Stimulated activated naive CD4-positive, alpha-beta T cell (primary cell): Measurements from ENCODE around the gene VWA3B.
"Not testable (repeated sequence)": the region's sequence is repeated elsewhere in the genome, so short reads cannot be mapped to it uniquely, and the experiment has no call there.

Experiments used
- DNase-seq, 6 experiments: peaks; one replicate each; lab custom pipeline; 2025; lab: John Stamatoyannopoulos, UW

The VWA3B gene

GRCh38 chr2:98130073-98130472, 43.1 kb downstream of the VWA3B start:
- DNase-seq: not testable (repeated sequence)

DNA sequence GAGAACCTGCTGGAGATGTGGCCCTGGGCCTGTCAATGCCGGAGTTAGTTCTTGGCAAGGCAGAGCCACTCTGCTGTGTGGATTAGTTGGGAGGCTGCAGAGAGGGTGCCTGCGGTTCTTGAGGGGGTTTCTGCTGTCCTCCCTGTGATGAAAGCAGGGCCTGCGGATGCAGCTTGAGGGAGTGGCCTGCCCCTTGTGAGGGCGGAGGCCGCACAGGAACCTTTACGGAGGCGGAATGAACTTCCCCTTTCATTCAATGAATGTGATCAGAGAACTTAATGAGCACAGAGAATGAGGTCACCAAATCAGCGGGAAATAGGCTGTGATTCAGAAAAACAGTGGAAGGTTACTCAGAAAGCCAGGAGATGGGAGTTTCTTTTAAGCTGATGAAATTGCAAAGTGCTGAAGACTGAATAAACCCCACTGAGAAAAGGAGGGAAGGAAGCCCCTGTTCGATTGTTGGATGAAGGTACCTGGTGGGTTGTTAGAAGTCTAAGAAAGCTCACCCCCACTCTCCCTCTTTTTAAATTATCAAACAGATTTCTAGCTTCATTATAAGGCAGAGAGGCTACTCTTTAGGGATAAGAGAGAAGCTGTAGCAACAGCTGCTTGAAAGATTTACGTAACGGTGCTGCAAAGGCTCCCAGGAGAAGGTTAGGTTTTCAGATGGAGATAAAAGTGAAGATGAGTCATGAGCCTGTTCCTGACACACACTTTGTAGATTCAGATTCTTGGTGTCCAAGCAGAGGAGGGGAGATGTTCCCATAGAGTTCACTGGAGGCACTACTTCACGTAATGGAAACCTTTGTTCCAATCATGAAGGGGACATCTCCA, 47.4 kb downstream of the VWA3B start:
- DNase-seq: no peak

DNA sequence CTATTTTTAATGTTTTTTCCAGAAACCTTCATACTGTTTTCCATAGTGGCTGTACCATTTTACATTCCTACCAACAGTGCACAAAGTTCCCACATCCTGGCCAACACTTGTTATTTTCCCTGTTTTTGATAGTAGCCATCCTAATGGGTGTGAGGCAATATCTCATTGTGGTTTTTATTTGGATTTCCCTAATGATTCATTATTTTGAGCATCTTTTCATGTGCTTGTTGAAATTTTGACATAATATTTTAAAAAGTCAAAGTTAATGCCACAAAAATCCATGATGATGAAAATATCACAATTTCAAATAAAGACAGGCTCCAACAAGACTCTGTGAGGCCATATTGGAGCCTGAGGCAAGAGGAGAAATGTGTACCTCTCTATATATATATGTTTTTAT, 50.2 kb downstream of the VWA3B start:
- no peak for DNase-seq

DNA sequence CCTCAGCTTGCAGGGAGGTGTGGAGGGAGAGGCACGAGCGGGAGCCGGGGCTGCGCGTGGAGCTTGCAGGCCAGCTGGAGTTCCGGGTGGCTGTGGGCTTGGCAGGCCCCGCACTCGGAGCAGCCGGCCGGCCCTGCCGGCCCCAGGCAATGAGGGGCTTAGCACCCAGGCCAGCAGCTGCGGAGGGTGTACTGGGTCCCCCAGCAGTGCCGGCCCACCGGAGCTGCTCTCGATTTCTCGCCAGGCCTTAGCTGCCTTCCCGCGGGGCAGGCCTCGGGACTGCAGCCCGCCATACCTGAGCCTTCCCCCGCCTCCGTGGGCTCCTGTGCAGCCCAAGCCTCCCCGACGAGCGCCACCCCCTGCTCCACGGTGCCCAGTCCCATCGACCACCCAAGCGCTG, 52.0 kb downstream of the VWA3B start:
- not testable (repeated sequence) for DNase-seq

- no peak for DNase-seq
Measured at GRCh38 chr2:98140210-98140609, 53.2 kb downstream of the VWA3B start.

DNA sequence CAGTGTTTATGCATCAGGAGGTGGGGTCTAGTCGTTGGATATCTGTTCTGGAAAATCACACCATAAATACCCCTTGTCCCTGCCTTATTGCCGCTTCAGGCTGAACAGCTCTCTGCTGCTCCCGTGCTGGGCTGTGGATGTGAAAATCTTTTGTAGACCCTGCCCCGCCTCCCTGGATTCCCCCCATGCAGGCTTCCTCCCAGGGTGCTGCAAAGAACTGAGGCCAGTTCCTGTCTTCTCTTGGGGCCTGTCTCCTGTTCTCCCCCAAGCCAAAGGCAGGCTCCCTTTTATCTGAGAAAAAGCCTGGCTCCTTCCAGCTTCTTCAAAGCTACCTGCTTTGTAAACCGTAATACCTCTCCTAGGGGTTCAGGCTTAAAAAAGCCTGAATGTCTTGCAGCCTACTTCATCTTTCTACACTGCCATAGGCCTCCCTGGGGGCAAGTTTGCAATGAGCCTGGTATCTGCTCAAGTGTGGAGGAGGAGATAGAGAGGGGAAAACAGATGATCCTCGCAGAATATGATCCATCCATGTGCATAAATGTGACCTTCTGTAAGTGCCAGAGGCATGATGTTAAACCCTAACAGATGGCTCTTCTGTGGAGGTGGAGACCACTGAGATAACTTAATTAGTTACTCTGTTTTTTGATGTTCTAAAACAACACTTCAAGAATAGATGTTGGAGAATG, 55.3 kb downstream of the VWA3B start:
- DNase-seq: no peak

DNA sequence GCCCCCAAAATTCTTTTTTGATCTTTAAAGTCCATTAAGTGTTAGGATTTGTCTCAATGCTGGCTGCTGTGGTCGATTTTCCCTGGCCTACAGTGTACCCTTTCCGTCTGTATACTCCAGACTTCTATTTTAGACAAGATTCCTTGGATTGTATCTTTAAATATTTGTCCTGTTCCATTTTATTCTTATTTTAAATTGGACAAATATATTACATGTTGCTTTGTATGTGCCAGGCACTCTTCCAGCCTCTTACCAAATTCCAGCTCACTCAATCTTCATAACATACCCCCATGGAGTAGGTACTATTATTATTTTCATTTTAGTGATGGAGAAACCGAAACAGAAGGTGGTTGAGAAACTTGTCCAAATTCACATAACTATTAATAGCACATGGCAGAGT, 58.1 kb downstream of the VWA3B start:
- DNase-seq: no peak

GRCh38 chr2:98147900-98148299, 60.9 kb downstream of the VWA3B start:
- DNase-seq: not testable (repeated sequence)

DNA sequence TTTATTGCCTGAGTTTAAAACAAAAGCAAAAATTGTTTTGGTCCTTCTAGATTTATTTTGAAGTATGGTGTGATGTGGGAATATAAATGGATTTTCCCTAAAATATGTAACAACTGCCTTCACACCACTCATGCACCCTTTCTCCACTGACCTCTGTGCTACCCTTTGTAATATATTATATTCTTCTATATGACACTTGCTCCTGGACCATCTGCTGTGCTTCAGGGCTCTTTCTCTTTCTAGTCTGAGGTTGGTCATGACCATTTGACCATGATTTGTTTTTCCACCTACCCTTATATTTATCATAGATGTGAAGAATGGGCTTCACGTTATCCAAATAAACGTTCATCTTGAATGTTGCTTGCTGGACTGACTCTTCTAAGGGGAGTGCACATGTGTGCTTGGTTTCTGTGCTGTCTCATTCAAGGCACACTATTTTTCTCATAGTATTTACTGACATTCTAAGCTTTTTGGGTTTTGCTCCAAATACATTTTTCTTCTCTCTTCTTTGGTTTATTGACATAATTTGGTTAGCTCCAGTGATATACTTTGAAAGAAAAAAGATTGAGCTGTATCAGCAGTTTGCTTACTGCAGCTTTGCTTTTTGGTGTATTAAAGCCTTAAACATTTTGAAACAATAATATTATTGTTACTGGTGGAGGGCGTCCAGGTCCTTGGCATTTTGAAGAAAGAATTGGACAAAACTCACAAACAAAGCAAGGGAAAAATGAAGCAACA, 61.8 kb downstream of the VWA3B start:
- no peak for DNase-seq

- DNase-seq: peak in 3 of 6 experiments; percentile 15 to 33 (median 23)
Measured at GRCh38 chr2:98149333-98149697, 62.3 kb downstream of the VWA3B start.

- DNase-seq: no peak
Measured at GRCh38 chr2:98153481-98153880, 66.5 kb downstream of the VWA3B start.

DNA sequence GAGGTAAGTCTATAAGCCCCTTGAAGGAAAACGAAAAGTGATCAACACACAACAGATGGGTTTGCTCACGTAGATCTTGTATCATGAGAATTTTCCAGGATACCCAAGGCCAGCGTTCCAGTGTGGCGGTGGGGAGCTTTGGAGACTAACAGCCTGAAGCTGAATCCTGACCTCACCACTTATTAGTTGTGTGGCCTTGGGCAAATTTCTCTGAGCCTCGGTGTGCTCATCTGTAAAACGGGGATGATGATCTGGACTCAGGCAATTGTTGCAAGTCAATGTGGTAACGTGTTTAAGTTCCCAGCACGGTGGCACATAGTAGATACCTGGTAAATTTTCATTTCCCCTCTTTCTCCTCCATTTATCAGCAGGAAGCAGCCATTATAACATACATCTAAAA, 68.3 kb downstream of the VWA3B start:
- DNase-seq: no peak

GRCh38 chr2:98155716-98156115, 68.7 kb downstream of the VWA3B start:
- DNase-seq: no peak

DNA sequence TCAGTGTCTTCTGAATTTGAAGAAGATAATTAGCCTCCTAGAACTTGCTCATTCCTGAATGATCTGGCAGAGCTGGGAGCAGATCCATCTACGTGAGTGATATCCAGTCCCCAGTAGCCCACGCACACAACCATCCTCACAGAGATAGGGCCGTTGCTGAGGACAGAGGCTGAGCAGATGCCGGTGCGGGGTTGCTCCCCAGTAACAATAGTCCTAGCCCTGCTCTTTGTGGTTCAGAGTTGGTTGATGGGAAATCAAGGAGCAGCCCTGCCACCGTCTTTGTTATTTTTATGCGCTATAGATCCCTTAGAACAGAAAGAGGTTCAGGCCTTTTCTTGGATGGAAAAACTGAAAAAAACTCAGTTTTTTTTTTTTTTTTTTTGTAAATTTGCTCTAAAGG, 69.3 kb downstream of the VWA3B start:
- no peak for DNase-seq

GRCh38 chr2:98157557-98157956, 70.6 kb downstream of the VWA3B start:
- no peak for DNase-seq

DNA sequence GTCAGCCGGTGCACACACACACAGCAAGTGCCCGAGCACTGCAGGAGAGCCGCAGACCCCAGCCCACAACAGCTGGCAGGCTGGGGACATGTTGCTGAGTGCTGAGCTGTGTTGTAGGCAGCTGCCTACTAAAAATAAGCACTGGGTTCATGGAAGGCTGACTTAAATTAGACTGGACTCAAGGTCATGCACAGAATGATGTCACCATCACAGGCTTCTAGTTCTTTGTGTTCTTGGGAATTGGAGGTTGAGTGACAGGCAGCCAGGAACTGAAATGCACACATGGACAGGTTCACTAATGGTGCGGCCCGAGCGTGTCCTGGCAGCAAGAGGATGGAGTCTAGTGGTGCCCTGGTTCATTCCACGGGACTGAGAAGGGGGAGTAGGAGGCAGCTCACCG, 71.3 kb downstream of the VWA3B start:
- DNase-seq: no peak

- no peak for DNase-seq
Measured at GRCh38 chr2:98160554-98160953, 73.6 kb downstream of the VWA3B start.

DNA sequence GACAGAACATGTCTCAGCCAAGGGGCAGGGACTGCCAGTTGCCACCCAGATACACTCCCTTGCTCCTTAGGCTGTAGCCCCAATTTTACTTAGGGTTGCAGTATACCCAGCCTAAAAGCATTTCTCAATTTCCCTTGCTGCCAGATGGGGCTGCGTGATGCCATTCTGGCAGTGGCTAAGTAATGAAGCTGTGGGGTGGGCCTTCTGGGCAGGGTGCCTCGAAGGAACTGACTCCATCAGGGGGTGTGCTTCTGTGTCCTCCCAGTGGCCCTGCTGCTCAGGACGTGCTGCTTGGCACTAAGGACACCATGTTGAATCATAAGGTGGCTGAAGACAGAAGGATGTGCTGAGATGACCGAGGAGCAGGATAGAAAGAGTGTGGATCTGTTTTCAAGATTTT, 74.2 kb downstream of the VWA3B start:
- no peak for DNase-seq

- no peak for DNase-seq
Measured at GRCh38 chr2:98164256-98164655, 77.3 kb downstream of the VWA3B start.

- no peak for DNase-seq
Measured at GRCh38 chr2:98165516-98166071, 78.6 kb downstream of the VWA3B start.

DNA sequence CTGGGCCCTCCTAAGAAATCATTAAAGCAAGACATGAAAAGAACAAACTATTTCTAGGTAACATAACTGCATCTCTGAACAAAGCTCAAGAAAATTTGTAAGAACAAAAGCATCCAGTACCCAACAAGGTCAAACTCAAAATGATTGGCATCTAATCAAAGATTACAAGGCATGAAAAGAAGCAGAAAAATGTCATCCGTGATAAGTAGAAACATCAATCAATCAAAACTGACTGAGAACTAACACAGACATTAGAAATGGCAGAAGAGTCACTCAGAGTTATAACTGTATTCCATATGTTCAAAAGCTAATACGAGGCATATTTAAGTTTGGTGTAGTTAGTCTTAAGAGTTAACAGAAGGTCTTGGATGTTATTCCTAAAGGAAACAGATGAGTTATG, 80.9 kb downstream of the VWA3B start:
- DNase-seq: no peak

- DNase-seq: no peak
Measured at GRCh38 chr2:98170076-98170475, 83.1 kb downstream of the VWA3B start.
